COLO668 (cell line): ENCODE data around the gene ISG15.

ENCODE experiments used
- DNase-seq: peaks from one replicate; lab custom pipeline; 2025; ENCODE audit not compliant: unreplicated experiment; lab: John Stamatoyannopoulos, UW

ISG15 gene

GRCh38 chr1:1058921-1059493, 45.7 kb downstream of the ISG15 start:
- peak; percentile 65 for DNase-seq

- peak; percentile 93 for DNase-seq
Observed at GRCh38 chr1:1059494-1060280, 46.4 kb downstream of the ISG15 start.

- DNase-seq, result no peak
Observed at GRCh38 chr1:1060281-1061000, 47.1 kb downstream of the ISG15 start.

GRCh38 chr1:1061682-1062345, 48.5 kb downstream of the ISG15 start:
- no peak for DNase-seq

GRCh38 chr1:1062348-1063163, 49.3 kb downstream of the ISG15 start:
- DNase-seq, result no peak

- DNase-seq, result no peak
Observed at GRCh38 chr1:1063261-1063944, 50.1 kb downstream of the ISG15 start.
